HG03196 (cell line): ENCODE measurements around the gene WIPF1.

Source experiments
- ATAC-seq: cut with Tn5 transposase; IDR thresholded peaks from one replicate; pipeline ENCODE4 v1.9.1; 2021; ENCODE audit not compliant: unreplicated experiment

WIPF1 gene

GRCh38 chr2:174623106-174623637 lies 25.6 kb upstream of the WIPF1 start:
- no peak for ATAC-seq

- no peak for ATAC-seq
These were observed 23.7 kb upstream of the WIPF1 start for GRCh38 chr2:174621323-174621722.

- ATAC-seq: no peak
These were observed 20.6 kb upstream of the WIPF1 start for GRCh38 chr2:174618179-174618578.

- ATAC-seq: no peak
These were observed 20.1 kb upstream of the WIPF1 start for GRCh38 chr2:174617718-174618117.

- ATAC-seq: no peak
These were observed 19.5 kb upstream of the WIPF1 start for GRCh38 chr2:174617120-174617519.

GRCh38 chr2:174615871-174616436 lies 18.4 kb upstream of the WIPF1 start:
- no peak for ATAC-seq

GRCh38 chr2:174614261-174614660 lies 16.7 kb upstream of the WIPF1 start:
- no peak for ATAC-seq

GRCh38 chr2:174613531-174613930 lies 15.9 kb upstream of the WIPF1 start:
- no peak for ATAC-seq

GRCh38 chr2:174612970-174613369 lies 15.4 kb upstream of the WIPF1 start:
- no peak for ATAC-seq

GRCh38 chr2:174611854-174612253 lies 14.2 kb upstream of the WIPF1 start:
- ATAC-seq: no peak

- ATAC-seq: no peak
These were observed 13.4 kb upstream of the WIPF1 start for GRCh38 chr2:174611006-174611405.

- no peak for ATAC-seq
These were observed 12.8 kb upstream of the WIPF1 start for GRCh38 chr2:174610243-174610995.

- no peak for ATAC-seq
These were observed 11.7 kb upstream of the WIPF1 start for GRCh38 chr2:174609261-174609660.

- ATAC-seq: peak; percentile 52
These were observed 11.2 kb upstream of the WIPF1 start for GRCh38 chr2:174608866-174609214.

- peak; percentile 71 for ATAC-seq
These were observed 10.6 kb upstream of the WIPF1 start for GRCh38 chr2:174607989-174608865.

- no peak for ATAC-seq
These were observed 10.0 kb upstream of the WIPF1 start for GRCh38 chr2:174607584-174607983.

GRCh38 chr2:174606336-174606735 lies 8.7 kb upstream of the WIPF1 start:
- no peak for ATAC-seq

- ATAC-seq: no peak
These were observed 8.1 kb upstream of the WIPF1 start for GRCh38 chr2:174605687-174606086.

- peak; percentile 47 for ATAC-seq
These were observed 5.7 kb upstream of the WIPF1 start for GRCh38 chr2:174603280-174603679.

- no peak for ATAC-seq
These were observed 5.1 kb upstream of the WIPF1 start for GRCh38 chr2:174602745-174603144.

GRCh38 chr2:174600349-174600748 lies 2.7 kb upstream of the WIPF1 start:
- no peak for ATAC-seq
